HG02571 (cell line): ENCODE measurements around the gene CPE.
A peak's percentile ranks its signal among the peaks of the same experiment; 100 is the strongest.
"Not testable (repeated sequence)": the region's sequence is repeated elsewhere in the genome, so short reads cannot be mapped to it uniquely, and the experiment has no call there.

ENCODE experiments used
- ATAC-seq: cut with Tn5 transposase; IDR thresholded peaks from one replicate; pipeline ENCODE4 v1.9.1; 2021; ENCODE audit warnings: mild to moderate bottlenecking, moderate library complexity; ENCODE audit not compliant: unreplicated experiment

CPE gene

DNA sequence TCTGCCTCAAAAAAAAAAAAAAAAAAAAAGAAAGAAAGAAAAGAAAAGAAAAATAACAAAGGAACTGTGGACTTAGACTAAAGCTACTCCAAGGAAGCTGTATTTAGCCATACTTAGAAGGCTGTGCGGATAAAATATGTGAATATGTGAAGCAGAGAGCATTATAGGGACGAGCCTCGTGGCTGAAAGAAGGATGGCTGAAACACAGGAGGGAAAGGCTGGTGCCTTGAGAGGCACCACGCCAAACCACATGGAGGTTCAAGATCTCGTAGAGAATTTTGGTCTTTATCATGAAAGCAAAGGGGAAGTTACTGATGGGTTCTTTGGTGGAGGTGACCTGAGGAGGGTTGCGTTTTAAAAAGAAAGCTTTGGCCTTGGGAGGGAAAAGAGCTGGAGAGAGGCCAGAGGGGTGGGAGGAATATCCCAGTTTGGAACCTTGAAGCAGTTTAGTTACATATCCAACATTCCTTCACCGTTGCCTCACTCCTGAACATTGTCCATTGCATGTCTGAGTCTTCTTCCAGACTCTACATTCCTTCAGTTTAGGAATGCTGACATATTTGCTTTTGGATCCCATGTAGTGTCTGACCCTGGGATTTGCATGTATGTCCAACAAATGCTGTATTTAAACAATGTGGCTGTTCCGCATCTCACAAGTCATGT is 82.5 kb downstream of the CPE start:
- no peak for ATAC-seq

DNA sequence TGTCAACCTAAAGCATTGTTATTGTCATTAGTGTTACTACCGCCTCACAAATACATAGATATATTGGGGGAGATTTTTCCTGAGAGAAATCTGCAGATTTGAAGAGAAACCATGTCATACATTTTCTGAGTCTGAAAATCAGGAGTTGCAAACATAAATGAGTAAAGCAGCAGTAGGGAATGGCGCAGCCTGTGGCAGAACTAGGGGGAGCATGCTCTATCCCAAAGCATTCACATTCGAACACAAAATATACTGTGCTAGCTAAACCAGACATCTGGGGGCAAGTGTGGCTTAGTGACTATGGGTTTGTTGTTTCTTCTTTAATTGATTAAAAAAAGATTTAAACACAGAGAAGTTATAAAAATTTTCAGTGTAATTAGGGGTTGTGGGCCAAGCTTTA is 83.2 kb downstream of the CPE start:
- no peak for ATAC-seq

DNA sequence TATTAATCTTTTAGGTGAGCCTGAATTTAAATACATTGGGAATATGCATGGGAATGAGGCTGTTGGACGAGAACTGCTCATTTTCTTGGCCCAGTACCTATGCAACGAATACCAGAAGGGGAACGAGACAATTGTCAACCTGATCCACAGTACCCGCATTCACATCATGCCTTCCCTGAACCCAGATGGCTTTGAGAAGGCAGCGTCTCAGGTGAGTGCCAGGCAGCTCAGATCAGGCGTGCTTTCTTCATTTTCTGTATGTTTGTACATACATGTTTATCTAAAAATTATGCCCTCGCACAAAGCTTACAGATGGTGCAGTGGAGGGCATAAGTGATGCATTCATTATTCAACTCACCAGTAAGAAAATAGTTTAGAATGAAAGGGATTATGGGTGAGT is 85.6 kb downstream of the CPE start:
- ATAC-seq = no peak

DNA sequence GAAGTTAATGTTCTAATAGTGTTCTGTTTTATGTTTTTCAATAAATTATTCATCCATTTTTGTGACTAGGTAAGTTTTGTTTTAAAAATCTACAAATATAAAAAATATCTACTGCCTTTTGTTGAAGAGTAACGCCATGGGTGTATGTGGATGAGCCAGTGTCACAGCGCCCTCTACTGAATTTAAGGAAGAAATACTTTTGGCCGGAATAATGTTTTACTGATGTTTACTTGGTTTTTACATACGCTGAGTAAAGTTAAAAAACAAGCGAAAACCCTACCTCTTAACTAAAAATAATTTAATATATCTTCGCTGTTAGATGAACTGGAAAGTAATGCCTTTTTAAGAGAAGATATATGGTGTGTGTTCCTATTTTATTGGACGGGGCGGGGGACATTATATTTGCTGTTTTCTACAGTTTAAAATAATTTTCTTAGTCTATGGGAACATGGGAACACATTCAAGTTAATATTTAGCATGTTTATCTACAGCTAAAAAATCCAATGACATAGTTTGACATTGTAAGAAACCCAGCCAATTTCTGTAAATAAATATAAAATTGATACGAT is 86.1 kb downstream of the CPE start:
- peak; percentile 70 for ATAC-seq

DNA sequence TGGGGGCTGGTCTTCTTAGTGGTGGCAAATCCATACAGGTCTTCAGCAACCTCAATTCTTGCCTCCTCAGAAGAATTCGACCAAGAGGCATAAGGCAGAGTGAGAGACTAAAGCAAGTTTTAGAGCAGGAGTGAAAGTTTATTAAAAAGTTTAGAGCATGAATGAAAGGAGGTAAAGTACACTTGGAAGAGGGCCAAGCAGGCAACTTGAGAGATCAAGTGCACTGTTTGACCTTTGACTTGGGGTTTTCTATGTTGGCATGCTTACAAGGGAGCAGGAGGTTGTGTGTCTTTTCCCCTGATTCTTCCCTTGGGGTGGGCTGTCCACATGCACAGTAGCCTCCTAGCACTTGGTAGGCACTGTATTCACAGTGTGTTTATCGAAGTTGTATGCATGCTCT is 91.2 kb downstream of the CPE start:
- no peak for ATAC-seq

DNA sequence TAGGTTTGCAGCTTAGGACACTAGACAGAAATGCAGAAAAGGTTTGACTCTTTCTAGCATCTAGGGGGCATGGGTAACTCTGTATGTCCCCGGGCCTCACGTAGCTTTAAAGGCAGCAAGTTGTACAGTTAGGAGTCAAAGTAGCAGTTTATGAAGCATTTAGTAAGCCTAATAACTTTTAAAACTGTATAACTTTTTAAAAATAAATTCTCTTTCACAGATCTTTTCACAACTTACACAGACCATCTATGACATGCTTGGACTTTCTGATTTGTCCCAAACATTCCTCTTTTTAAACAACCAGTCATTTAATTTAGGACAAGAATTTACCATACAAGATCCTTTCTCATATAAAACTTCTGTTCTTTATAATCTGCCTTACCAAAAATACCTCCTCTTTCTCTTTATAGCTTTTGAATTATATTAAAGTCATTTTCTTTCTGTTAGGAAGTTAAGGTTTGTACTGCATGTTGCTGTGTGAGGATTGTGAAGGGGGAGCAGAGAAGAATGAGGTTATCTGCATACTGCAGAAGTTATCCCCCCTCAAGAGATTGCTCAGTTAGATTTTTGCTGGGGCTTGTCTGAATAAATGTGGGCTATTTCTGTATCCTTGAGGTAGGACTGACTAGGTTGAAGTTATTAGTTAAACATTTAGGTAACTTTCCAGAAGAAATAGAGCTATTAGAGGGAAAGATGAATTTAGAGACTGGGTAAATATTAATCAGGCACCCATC is 94.3 kb downstream of the CPE start:
- no peak for ATAC-seq

DNA sequence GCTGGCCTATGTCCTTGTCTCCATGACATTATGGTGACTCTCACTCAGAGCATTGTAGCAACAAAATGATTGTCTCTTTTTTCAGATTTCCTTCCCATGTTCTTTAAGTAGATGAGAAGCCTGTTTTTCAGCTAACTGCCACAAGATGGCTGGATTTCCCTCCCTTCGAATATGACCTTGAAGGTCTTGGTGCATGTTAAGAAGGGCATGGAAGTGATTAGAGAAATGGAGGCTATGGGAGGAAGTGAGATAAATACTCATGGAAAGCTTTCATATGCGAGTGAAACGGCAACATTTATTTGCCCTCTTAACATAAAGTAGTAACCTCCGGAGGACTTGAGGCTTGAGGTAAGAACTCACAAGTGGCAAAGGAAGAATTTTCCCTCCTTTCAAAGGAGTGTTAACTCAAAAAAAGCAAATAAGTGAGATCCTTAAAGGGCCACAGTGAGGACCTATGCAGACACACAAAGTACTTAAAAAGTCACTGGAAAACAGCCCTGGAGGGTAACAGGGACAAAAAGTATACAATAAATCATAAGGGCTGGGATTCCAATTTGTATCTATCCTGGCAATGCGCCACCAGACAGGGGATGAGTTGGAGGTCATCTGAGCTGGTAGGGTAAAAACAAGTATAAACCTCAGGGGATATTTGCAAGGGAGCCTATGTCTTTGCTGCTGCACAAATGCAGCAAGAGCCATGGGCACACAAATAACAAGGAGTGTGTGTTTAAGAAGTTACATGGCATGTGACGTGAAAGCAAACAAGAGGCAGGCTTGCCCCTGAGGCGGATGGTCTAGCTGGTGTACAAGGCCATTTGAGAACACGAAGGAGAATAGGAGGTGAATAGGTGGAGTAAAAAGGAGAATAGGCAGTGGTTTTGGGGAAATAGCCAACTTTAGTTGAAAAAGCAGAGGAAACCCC is 96.2 kb downstream of the CPE start:
- ATAC-seq = no peak

DNA sequence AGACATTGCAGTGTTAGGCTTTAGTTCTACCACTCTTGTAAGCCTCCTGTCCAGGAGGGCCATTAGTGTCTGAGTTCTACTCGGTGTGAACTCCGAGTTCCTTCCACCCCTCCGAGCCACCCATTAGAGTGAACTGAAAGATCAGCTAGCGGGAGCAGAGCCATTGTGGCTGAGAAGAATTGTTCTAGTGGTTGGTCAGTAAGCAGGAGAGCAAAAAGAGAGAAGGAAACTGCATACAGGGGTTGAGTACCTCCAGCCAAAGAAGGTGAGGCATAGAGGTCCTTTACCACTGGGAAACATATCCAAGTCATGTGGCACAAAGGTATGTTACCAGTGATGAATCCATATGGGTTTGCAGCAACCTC is 96.9 kb downstream of the CPE start:
- ATAC-seq = no peak

DNA sequence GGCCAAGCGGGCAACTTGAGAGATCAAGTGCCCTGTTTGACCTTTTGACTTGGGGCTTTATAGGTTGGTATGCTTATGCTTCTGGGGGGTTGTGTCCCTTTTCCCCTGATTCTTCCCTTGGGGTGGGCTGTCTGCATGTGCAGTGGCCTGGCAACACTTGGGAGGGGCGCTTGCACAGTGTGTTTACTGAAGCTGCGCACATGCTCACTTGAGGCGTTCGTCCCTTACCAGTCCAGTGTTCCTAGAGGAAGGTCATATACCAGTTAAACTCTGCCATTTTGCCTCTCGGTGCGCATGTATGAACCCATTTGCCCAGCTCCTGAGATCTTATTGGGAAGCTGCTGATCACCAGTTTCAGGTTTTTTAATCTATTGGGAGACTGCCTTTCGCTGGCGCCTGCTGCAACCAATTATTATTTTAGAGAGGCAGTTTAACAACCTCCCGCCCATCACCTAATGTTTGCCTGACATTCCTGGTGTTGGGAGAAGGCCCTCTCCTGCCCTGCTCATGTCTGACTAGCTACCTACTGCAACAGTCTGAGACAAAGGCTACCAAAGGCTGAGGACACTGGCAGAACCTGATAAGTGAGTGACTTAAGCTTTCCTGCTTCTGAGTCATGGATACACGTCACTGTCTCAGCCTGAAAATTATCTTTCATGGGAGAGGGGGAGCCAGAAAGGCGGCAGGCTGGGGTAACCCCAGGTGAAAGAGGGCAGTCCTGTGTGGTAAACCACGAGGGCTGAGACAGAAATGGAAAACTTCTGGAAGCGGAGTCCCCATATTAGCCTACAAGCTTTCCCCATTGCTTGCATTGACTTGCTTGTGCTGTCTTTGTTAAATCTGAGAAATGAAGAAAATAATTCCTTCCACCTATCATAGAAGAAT is 97.6 kb downstream of the CPE start:
- no peak for ATAC-seq

DNA sequence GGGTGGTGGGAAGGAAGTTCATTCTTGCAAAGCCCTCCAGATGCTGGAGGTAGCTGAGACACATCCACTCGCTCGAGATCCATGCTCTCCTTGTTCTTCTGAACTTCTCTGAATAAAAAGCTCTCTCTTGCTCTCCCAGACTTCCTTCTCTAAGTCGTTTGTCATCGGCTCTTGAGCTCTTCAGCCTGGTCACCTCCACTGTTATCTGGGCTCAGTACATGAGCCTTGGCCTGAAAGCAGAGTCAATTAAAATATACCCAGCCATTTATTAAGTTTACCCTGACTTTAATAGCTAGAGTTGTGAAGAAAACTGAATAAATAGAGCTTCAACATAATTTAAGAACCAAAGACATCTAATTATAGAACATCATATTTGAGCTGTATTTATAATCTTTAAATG is 99.0 kb downstream of the CPE start:
- no peak for ATAC-seq

DNA sequence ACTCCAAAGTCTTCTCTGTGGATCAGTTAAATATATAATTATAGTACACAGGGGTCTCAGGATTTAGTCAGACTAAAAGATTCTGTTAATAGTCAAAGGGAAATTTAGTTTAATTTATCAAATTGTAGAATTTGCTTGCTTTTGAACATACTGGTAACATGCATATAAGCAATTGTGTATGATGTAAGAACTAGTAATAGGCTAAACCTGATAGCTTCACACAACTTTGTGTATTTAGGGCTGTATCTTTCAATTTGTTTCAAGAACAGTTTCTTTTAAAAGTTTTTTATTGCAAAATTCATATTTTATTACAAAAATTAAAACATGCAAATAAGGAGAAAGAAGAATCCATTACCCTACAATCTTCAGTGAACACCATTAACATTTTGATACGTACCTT is 99.5 kb downstream of the CPE start:
- ATAC-seq = no peak

DNA sequence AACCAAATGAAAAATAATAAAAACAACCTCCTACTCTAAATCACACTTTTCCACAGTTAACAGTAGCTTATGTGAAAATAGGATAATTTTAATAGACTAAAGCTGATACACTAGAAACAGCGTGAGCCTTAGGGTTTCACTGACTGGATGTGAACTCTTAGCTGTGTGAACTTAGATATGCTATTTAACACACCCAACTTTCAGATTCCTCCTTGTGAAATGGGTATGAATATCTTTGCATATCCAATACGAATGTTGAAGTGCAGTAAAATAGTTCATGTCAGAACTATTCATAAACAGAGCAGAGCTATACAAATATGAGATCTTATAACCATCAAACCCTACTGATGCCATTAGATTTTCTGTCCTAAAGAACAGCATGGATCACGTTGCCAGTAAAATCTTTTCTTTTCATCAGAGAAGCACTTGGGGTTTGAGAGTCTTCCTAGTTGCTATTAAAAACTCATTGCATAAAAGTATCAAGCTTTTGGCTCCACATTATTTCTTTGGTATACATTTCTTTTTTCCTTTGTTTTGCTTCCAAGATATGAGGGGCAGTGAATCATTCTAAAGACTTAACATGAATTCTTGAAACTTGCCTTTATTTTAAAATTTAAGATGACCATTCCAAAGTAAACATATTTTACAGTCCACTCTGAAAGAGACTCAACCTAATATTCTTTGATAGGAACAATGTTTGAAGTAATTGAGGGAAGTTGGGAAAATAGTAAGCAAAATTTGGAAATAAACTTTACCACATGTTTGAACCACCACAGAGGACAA is 102.4 kb downstream of the CPE start:
- ATAC-seq = no peak

DNA sequence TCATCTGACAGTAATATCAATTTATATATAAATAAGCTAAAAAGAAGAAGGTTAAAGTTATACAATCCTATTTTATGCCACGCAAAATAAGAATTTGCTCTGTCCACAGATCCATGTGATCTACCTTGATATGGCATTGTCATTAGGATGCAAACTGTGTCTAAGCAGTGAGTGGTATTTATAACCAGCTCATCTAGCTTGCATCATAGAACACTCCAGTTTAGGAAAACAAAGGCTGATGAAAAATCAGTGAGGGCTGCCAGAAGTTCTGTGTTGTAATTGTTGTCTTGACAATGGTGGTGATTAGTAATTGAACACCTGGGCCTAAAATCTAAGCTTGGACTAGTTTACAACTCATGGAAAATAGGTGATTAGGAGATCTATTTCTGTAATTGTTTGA is 111.0 kb downstream of the CPE start:
- no peak for ATAC-seq

DNA sequence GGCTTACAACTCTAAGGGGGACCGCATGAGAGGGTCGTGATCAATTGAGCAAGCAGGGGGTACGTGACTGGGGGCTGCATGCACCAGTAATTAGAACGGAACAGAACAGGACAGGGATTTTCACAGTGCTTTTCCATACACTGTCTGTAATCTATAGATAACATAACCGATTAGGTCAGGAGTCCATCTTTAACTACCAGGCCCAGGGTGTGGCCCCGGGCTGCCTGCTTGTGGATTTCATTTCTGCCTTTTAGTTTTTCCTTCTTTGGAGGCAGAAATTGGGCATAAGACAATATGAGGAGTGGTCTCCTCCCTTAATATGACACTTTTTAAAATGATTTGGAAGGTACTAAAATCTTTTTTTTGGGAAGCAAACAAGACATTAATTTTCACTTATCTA is 113.8 kb downstream of the CPE start:
- ATAC-seq = not testable (repeated sequence)

DNA sequence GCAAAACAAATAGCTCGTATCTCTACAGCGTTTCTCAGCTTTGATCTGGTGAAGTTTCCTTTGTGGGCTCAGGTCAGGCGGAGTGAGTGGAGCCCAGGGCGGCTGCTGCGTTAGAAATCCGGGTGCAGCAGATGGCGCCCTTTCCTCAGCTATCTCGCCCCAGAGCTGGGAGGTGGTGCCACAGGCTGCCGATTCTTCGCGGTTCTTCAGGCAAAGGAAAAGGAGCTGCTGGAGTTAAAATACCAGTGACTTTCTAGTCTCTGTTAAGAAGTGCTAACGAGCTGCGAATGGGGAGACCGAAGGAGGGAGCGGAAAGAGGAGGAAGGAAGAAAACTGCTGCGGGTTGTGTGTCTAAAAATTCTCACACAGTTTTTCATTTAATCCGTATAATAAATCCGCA is 114.6 kb downstream of the CPE start:
- ATAC-seq = peak; percentile 95

DNA sequence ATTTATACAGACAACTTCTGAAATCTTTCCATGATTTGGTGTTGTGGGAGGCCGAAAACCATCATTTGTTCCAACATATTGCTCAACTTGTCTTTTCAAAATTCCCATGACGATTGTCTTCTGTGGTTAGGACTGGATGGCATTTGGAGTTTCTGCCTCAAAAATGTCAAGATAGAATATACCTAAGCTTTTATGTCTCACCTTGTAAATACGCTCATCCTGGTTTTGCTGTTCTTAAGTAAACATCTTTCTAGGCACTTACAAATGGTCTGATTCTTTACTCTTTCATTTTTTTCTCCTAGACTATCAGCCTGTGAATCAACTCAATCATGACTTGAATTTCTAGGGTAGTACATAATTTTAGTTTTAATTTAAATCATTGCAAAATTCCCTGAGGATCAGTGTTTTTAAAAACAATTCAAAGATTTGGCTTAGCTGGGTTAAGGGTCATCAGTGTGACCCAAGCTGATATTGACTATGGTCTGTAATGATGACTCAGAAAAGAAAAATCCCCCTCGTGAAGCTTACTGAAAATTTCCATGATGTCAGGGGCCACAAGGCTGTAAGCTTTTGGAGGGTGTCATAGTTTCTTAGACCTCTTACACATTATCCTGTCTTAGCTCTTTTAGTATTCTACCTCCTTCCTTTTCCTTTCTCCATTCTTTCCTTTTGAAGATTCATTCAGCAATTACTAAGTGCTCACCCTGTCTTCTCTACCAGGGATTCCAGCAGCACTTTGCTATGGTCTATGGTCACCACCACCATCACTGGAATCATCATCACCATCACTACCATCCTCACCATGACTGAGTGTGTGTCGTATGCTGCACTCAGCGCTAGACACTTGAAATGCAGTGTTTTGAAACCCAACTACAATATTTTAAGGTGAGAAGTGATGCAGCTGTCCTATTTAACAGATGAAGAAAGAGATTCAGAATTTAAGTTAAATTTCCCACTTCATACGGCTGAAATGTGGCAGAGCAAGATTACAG is 124.4 kb downstream of the CPE start:
- ATAC-seq = peak; percentile 59

DNA sequence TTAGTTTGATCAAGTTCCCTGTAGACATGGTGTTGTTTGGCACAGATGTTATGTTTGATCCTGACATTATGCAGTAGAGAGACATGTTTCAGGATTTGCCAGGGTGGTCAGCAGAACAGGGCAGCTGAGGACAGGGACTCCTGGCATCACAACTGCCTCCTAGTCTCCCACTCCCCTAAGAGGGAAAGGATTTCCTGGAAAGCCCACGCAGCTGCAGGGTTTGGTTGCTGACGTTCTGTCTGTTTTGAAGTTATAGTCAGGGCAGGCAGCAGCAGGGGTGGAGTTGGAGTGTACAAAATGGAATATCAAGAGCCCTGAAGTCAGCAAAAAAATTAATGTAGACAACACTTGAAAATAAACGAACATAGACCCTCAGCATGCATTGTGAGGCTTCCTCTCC is 125.4 kb downstream of the CPE start:
- ATAC-seq = no peak
